ENCODE results near the gene SLC35A4. TPM values are rescaled to one million over a fixed set of nuclear protein-coding genes. Genes with fewer than 3 reads are reported as not detected.

The SLC35A4 gene
- total RNA-seq, 4 donors from 2014 or later: 24.5 to 52.0 (median 32.7) TPM

- no peak for TF ChIP-seq POLR2AphosphoS5 (IDR thresholded peaks at IDR 0.05)
- no peak for TF ChIP-seq EP300 (IDR thresholded peaks at IDR 0.05)
- TF ChIP-seq POLR2A (IDR thresholded peaks at IDR 0.05): no peak
- TF ChIP-seq CTCF (IDR thresholded peaks at IDR 0.05): no peak
- peaks cover 9 to 35% (median 28%) of the 10 kb centered on the region in 3 donors for H3K4me1 ChIP-seq
- no peak for ATAC-seq
- H3K9me3 ChIP-seq: no peaks in the 10 kb centered on the region
- 94% methylated on average over 3 of the region's 7 CpGs; no CpG with 5 or more reads in 1 of the 2 donors for WGBS, 2 donors (ENCODE audit: low coverage in 1 of 2)
- no peaks in the 10 kb centered on the region for H3K27me3 ChIP-seq
- H3K4me3 ChIP-seq: no peak overlapping the region
- no peak overlapping the region for H3K27ac ChIP-seq
- peaks cover 0 to 61% of the 10 kb centered on the region in 2 donors for H3K36me3 ChIP-seq
Observed at GRCh38 chr5:140544986-140545385, 19.6 kb upstream of the SLC35A4 start.

DNA sequence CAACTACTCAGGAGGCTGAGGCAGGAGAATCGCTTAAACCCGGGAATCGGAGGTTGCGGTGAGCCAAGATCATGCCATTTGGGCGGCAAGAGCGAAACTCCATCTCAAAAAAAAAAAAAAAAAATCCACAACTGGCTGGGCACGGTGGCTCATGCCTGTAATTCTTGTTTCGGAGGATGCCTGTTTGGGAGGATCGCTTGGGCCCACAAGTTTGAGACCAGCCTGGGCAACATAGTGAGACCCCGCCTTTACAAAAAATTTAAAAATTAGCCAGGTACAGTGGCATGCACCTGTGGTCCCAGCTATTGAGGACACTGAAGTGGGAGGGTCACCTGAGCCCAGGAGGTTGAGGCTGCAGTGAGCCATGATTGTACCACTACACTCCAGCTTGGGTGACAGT is 19.0 kb upstream of the SLC35A4 start:
- ATAC-seq: no peak
- TF ChIP-seq POLR2AphosphoS5 (IDR thresholded peaks at IDR 0.05) (no peak), POLR2A (IDR thresholded peaks at IDR 0.05) (no peak), CTCF (IDR thresholded peaks at IDR 0.05) (no peak), EP300 (IDR thresholded peaks at IDR 0.05) (no peak)
- WGBS, 2 donors (ENCODE audit: low coverage in 1 of 2): 88 to 95% methylated on average over 5 to 10 of the region's 10 CpGs

GRCh38 chr5:140546851-140547507 is 17.6 kb upstream of the SLC35A4 start:
- Histone ChIP-seq H3K27me3 (no peaks in the 10 kb centered on the region), H3K27ac (peak overlapping the region in 3 of 4 donors; percentile 94 to 99 (median 96)), H3K4me3 (peak overlapping the region in 1 of 2 donors; percentile 61), H3K36me3 (peaks cover 0 to 61% of the 10 kb centered on the region in 2 donors), H3K4me1 (peaks cover 9 to 45% (median 30%) of the 10 kb centered on the region in 3 donors), H3K9me3 (no peaks in the 10 kb centered on the region)
- TF ChIP-seq POLR2A (IDR thresholded peaks at IDR 0.05): no peak
- TF ChIP-seq CTCF (IDR thresholded peaks at IDR 0.05): no peak
- TF ChIP-seq POLR2AphosphoS5 (IDR thresholded peaks at IDR 0.05): no peak
- TF ChIP-seq EP300 (IDR thresholded peaks at IDR 0.05): no peak
- no peak for ATAC-seq
- 44 to 75% methylated on average over 4 to 7 of the region's 13 CpGs for WGBS, 2 donors (ENCODE audit: low coverage in 1 of 2)

More for the DNA sequence above, 19.0 kb upstream of the SLC35A4 start:
- H3K4me3 ChIP-seq: no peak overlapping the region
- no peaks in the 10 kb centered on the region for H3K9me3 ChIP-seq
- H3K27me3 ChIP-seq: no peaks in the 10 kb centered on the region
- peaks cover 9 to 41% (median 30%) of the 10 kb centered on the region in 3 donors for H3K4me1 ChIP-seq
- H3K36me3 ChIP-seq: peaks cover 0 to 61% of the 10 kb centered on the region in 2 donors
- H3K27ac ChIP-seq: peak overlapping the region in 1 of 4 donors; percentile 99

DNA sequence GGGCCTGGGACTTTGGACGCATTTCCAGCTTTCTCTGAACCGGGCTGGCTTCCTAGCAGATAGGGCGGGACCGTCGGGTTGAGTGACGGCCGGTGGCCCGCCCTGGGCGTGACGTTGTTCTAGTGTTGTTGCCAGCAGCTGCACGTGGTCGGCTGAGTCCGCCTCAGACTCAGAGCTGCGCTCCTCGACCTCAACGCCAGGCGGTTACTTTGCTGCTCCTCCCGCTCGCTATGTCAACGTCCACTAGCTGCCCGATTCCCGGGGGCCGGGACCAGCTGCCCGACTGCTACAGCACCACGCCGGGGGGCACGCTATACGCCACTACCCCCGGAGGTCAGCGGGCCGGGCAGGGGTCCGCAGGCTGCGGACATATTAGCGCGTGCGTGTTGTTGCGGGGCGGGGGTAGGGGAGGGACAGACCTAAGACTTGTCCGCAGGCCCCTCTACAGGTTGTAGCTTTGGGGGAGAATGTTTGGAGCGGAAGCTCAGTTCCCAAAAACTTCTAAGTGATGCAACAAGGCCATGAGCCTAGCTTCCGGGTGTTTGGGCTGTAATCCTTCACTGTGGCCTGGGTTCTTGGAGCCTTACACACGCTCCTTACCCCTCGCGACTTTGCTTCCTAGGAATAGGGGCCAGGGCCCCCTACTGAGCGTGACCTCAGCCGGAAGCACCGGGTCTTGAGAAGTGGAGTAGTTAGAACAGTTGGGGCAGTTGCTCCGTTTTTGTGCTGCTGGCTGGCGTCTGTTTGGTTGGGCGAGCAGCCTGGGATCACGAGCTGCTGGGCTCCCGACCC is 16.9 kb upstream of the SLC35A4 start, which contains the start of gene EIF4EBP3:
EIF4EBP3 (plus strand) TSS at position 155 of the 792 bp plus-strand sequence; CDS start at position 231, 76 bp downstream.
- ATAC-seq: peak; percentile 97
- peak; percentile 92 for TF ChIP-seq POLR2AphosphoS5 (IDR thresholded peaks at IDR 0.05)
- no peak for TF ChIP-seq EP300 (IDR thresholded peaks at IDR 0.05)
- peak; percentile 71 for TF ChIP-seq POLR2A (IDR thresholded peaks at IDR 0.05)
- TF ChIP-seq CTCF (IDR thresholded peaks at IDR 0.05): peak; percentile 58 to 95 (median 76)
- Histone ChIP-seq H3K27me3 (no peaks in the 10 kb centered on the region), H3K9me3 (no peaks in the 10 kb centered on the region), H3K4me3 (peak within 1 kb of the TSS; percentile 49 to 61), H3K27ac (peak within 1 kb of the TSS; percentile 91 to 99 (median 95)), H3K36me3 (peaks cover 0 to 57% of the 10 kb centered on the region in 2 donors), H3K4me1 (peaks cover 9 to 45% (median 30%) of the 10 kb centered on the region in 3 donors)
- WGBS, 2 donors (ENCODE audit: low coverage in 1 of 2): 0% methylated on average over 3 to 5 of the region's 52 CpGs
